Uterus (tissue), 4 donors: ENCODE results near the gene MEF2A. TPM values are rescaled to one million over a fixed set of nuclear protein-coding genes. Genes with fewer than 3 reads are reported as not detected.

ENCODE experiments used
- DNase-seq, 2 donors: peaks; one replicate each; pipeline ENCODE4 v3.0.0-alpha.2; 2019 to 2020
- H3K27ac ChIP-seq, 2 donors: fragments of 200-600 bp; sonication (generic); 1 replicate in 1 of 2; 2 replicates in 1 of 2; pipeline ENCODE4 v1.5.1; 2016 to 2018
- H3K27me3 ChIP-seq, 2 donors: fragments of 200-600 bp; sonication (generic); one replicate each; pipeline ENCODE4 v1.5.1; 2018 to 2019; ENCODE audit warnings: control low read depth in 1 of 2
- H3K36me3 ChIP-seq, 2 donors: fragments of 200-600 bp; sonication (generic); one replicate each; pipeline ENCODE4 v1.5.1; 2019; ENCODE audit warnings: control low read depth in 1 of 2
- H3K4me1 ChIP-seq, 2 donors: fragments of 200-600 bp; sonication (generic); one replicate each; pipeline ENCODE4 v1.5.1; 2018 to 2019; ENCODE audit warnings: control low read depth in 1 of 2
- H3K4me3 ChIP-seq, 2 donors: fragments of 200-600 bp; sonication (generic); 1 replicate in 1 of 2; 2 replicates in 1 of 2; pipeline ENCODE4 v1.5.1; 2018 to 2019; ENCODE audit warnings: mild to moderate bottlenecking in 1 of 2
- H3K9me3 ChIP-seq, 2 donors: fragments of 200-600 bp; sonication (generic); one replicate each; pipeline ENCODE4 v1.5.1; 2019; ENCODE audit warnings: control low read depth in 1 of 2
- CTCF ChIP-seq, 4 experiments: fragments of 200-600 bp in 2 of 4; fragments of 450-650 bp in 2 of 4; sonication (generic) in 2 of 4; IDR thresholded peaks; one replicate each; pipeline ENCODE4 v1.5.1; 2016 to 2019; ENCODE audit warnings: antibody characterized with exemption in 4 of 4, mild to moderate bottlenecking in 2 of 4, moderate library complexity in 1 of 4
- POLR2A ChIP-seq, 2 donors: fragments of 450-650 bp; IDR thresholded peaks; one replicate each; pipeline ENCODE4 v1.6.1; 2016; ENCODE audit warnings: antibody characterized with exemption in 2 of 2, mild to moderate bottlenecking in 1 of 2, moderate library complexity in 1 of 2
- intact Hi-C: fragments of 100-400 bp; cut with DNase I; formaldehyde crosslinking; loops from one replicate; pipeline ENCODE4 v1.15.1; 2023; ENCODE audit warnings: low total_unique reads
- total RNA-seq, 4 donors: library from RNA; depleted of rRNA in 3 of 4; stranded (reverse); fragments of >200 nt in 3 of 4; gene quantifications; one replicate each; pipeline versions ENCODE4 v1.1.0 to v1.2.4, GENCODE V29; 2014 to 2023
- donor health status: DM: yes; HTN: yes; CAD: no.

Gene MEF2A
- total RNA-seq, 4 donors from 2014 or later = 78.6 to 138 (median 105) TPM

DNA sequence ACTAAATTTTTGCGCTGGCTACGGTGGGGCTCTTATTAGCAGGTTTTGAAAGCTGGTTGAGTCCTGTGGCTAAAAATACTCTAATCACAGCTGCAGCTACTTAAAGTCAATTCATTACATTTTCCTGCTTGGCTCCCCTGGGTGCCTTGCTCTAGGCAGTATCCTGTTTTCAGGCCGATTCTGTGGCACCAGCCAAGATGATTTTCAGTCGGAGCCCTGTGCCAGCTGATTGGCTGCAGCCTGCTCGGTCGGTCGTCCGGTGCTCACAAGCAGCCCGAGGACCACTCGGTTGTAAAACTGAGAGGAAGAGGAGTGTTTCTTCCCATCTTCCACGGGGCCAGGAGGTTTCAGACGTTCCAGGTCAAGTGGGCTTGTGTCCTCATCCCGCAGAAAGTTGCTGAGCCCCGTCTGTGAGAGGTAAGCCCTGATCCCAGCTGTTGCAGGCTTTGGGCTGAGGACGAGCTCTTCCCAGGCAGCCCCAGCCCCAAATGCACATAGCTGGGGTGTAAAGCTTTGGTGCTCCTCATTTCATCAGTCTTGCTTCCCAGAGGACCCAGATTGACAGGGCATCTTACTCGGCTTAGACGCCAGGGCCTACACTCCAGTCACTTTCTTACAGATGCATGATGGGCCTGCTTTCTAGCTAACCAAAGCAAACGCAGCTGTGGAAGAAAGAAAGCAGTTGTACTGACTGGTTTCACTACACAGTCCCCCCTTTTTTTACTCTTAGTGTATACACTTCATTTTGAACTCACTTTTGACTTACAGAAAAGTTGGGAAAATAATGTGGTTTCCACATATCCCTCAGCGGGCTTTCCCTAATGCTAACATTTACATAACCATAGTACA lies 151.6 kb downstream of the MEF2A start:
- peaks cover 0 to 6% of the 10 kb centered on the region in 2 donors for H3K4me1 ChIP-seq
- TF ChIP-seq CTCF (IDR thresholded peaks at IDR 0.05) = no peak
- no peak for TF ChIP-seq POLR2A (IDR thresholded peaks at IDR 0.05)
- intact Hi-C loops = no loop called here
- no peak for DNase-seq
- no peak overlapping the region for H3K4me3 ChIP-seq
- H3K9me3 ChIP-seq = no peaks in the 10 kb centered on the region
- H3K27me3 ChIP-seq = no peaks in the 10 kb centered on the region
- no peaks in the 10 kb centered on the region for H3K36me3 ChIP-seq
- H3K27ac ChIP-seq = peak overlapping the region; percentile 68 to 77

- H3K9me3 ChIP-seq = no peaks in the 10 kb centered on the region
- H3K4me3 ChIP-seq = no peak overlapping the region
- no peak for DNase-seq
- H3K27ac ChIP-seq = peak overlapping the region in 1 of 2 donors; percentile 77
- H3K4me1 ChIP-seq = peaks cover 0 to 6% of the 10 kb centered on the region in 2 donors
- TF ChIP-seq CTCF (IDR thresholded peaks at IDR 0.05) = no peak
- no peak for TF ChIP-seq POLR2A (IDR thresholded peaks at IDR 0.05)
- intact Hi-C loops = no loop called here
- no peaks in the 10 kb centered on the region for H3K36me3 ChIP-seq
- no peaks in the 10 kb centered on the region for H3K27me3 ChIP-seq
Measured at GRCh38 chr15:99718421-99718820, 152.6 kb downstream of the MEF2A start.

- intact Hi-C loops = no loop called here
- Histone ChIP-seq H3K4me3 (no peak overlapping the region), H3K4me1 (peaks cover 0 to 6% of the 10 kb centered on the region in 2 donors), H3K27me3 (no peaks in the 10 kb centered on the region), H3K9me3 (no peaks in the 10 kb centered on the region), H3K27ac (no peak overlapping the region), H3K36me3 (no peaks in the 10 kb centered on the region)
- TF ChIP-seq CTCF (IDR thresholded peaks at IDR 0.05) = no peak
- no peak for TF ChIP-seq POLR2A (IDR thresholded peaks at IDR 0.05)
- no peak for DNase-seq
Measured at GRCh38 chr15:99719096-99719541, 153.3 kb downstream of the MEF2A start.

GRCh38 chr15:99720533-99720932 lies 154.7 kb downstream of the MEF2A start:
- Histone ChIP-seq H3K9me3 (no peaks in the 10 kb centered on the region), H3K36me3 (no peaks in the 10 kb centered on the region), H3K27ac (no peak overlapping the region), H3K27me3 (no peaks in the 10 kb centered on the region), H3K4me1 (peaks cover 0 to 6% of the 10 kb centered on the region in 2 donors), H3K4me3 (no peak overlapping the region)
- DNase-seq = no peak
- intact Hi-C loops = no loop called here
- TF ChIP-seq CTCF (IDR thresholded peaks at IDR 0.05) (no peak), POLR2A (IDR thresholded peaks at IDR 0.05) (no peak)

DNA sequence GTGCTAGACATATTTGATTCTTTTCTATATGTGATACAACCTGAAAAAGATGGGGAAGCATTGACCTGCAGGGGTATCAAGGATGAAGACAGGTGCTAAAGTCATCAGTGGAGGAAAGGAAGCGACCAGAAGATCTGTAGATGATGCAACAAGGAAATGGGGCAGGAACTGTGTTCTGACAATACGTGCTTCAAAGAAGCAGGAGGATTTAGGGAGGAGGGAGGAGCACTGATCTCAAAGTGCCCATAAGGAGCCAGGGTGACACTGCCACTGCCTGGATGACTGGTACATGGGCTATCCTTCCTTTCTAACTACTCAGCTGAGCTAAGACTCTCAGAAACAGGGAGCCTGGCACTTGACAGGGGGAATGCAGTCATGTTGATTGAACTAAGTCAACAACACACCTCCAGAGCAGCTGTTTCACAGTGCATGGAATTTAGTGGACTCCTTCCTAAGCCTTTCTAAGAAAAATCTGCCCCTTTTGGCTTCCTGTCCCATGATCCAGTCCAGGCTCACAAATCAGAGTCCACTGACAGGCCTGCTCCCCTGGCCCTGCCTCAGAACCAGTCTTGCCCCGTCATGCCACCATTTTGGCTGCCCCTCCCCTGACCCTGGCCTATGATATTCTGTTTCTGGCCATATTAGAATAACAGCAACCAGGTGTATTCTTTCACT lies 155.5 kb downstream of the MEF2A start:
- Histone ChIP-seq H3K9me3 (no peaks in the 10 kb centered on the region), H3K27me3 (no peaks in the 10 kb centered on the region), H3K4me3 (no peak overlapping the region), H3K36me3 (no peaks in the 10 kb centered on the region), H3K27ac (no peak overlapping the region), H3K4me1 (peaks cover 0 to 6% of the 10 kb centered on the region in 2 donors)
- no peak for TF ChIP-seq CTCF (IDR thresholded peaks at IDR 0.05)
- TF ChIP-seq POLR2A (IDR thresholded peaks at IDR 0.05) = no peak
- intact Hi-C loops = no loop called here
- DNase-seq = no peak
